K562 (cell line): ENCODE measurements around the gene PDK1. TPM values are rescaled to one million over a fixed set of nuclear protein-coding genes. Genes with fewer than 3 reads are reported as not detected.
A peak's percentile ranks its signal among the peaks of the same experiment; 100 is the strongest.

Experiments used
- ATAC-seq: fragments of 200-7000 bp; cut with Tn5 transposase; 3 replicates; pipeline ENCODE4 v1.9.1; 2020; ENCODE audit warnings: moderate library complexity
- BruUV-seq: library from RNA; stranded (reverse); fragments of 400-500 nt; replicated peaks from 2 replicates; lab custom pipeline; 2021; lab: Mats Ljungman, UMichigan
- CTCF ChIA-PET: fragments of 300-600 bp; formaldehyde crosslinking; extraction: SDS; loops from one replicate; lab custom pipeline; 2021; ENCODE audit warnings: low intra/inter-chr PET ratio; lab: Yijun Ruan, JAX
- POLR2A ChIA-PET: fragments of 300-600, 350-650 bp; sonication (Branson Sonifier 250); formaldehyde crosslinking; extraction: SDS; loops from one replicate; lab custom pipeline; 2021; ENCODE audit warnings: antibody characterized with exemption, inconsistent platforms; lab: Yijun Ruan, JAX
- DNase-seq, 4 experiments: peaks; one replicate each; pipeline versions ENCODE4 v3.0.0 to v3.0.0-alpha.2; 2011 to 2018; ENCODE audit warnings: low spot score in 3 of 4, mixed read lengths in 3 of 4; ENCODE audit errors: extremely low read depth in 1 of 4
- FAIRE-seq: peaks from 2 replicates; lab custom pipeline; 2011; peaks lifted over from hg19 to GRCh38; lab: Jason Lieb, UNC
- H2AFZ ChIP-seq: 2 replicates; pipeline ENCODE4 v1.6.0; 2011; ENCODE audit warnings: low read depth, low read length, control low read depth, inconsistent platforms
- H3K27ac ChIP-seq: fragments of 200-600 bp; 3 replicates; pipeline ENCODE4 v1.8.0; 2011; ENCODE audit warnings: low read depth, mild to moderate bottlenecking, control low read depth, inconsistent platforms, low read length, moderate library complexity, mixed read lengths; ENCODE audit errors: extremely low read depth
- H3K27me3 ChIP-seq, 2 experiments: fragments of 300-600 bp in 1 of 2; 2 replicates in 1 of 2; 3 replicates in 1 of 2; pipeline versions ENCODE4 v1.6.0 to v1.8.0; 2011; ENCODE audit warnings: inconsistent platforms in 2 of 2, low read length in 2 of 2, mild to moderate bottlenecking in 1 of 2, mixed read lengths in 1 of 2, moderate library complexity in 1 of 2; ENCODE audit not compliant: control insufficient read depth in 2 of 2, insufficient read depth in 2 of 2
- H3K36me3 ChIP-seq: fragments of 300-600 bp; 3 replicates; pipeline ENCODE4 v1.8.0; 2011; ENCODE audit warnings: mild to moderate bottlenecking, low read length, inconsistent platforms; ENCODE audit not compliant: control insufficient read depth, insufficient read depth
- H3K4me1 ChIP-seq, 2 experiments: fragments of 200-600 bp in 1 of 2; replicated peaks in 1 of 2; 2 replicates in 1 of 2; 3 replicates in 1 of 2; pipeline versions ENCODE4 v1.5.1 to v1.8.0; 2011; ENCODE audit warnings: inconsistent platforms in 2 of 2, low read length in 2 of 2, mild to moderate bottlenecking in 1 of 2, mixed read lengths in 1 of 2, moderate library complexity in 1 of 2; ENCODE audit not compliant: control insufficient read depth in 2 of 2, insufficient read depth in 2 of 2
- H3K4me2 ChIP-seq: 2 replicates; pipeline ENCODE4 v1.6.1; 2011; ENCODE audit warnings: low read length, control low read depth, inconsistent platforms, mixed read lengths; ENCODE audit not compliant: insufficient read depth
- H3K4me3 ChIP-seq: fragments of 200-600 bp; sonication (generic), shearing (Covaris generic); 2 replicates; pipeline ENCODE4 v1.5.1; 2016; ENCODE audit warnings: control low read depth, inconsistent platforms
- H3K79me2 ChIP-seq: fragments of 200-600 bp; 3 replicates; pipeline ENCODE4 v1.8.0; 2011; ENCODE audit warnings: low read length, inconsistent platforms; ENCODE audit not compliant: control insufficient read depth, insufficient read depth
- H3K9ac ChIP-seq, 2 experiments: 2 replicates each; pipeline versions ENCODE4 v1.6.0 to v1.6.1; 2011; ENCODE audit warnings: low read depth in 2 of 2, low read length in 2 of 2, control low read depth in 1 of 2, inconsistent platforms in 1 of 2, mild to moderate bottlenecking in 1 of 2, mixed read lengths in 1 of 2; ENCODE audit not compliant: insufficient read depth in 1 of 2
- H3K9me1 ChIP-seq: one replicate; pipeline ENCODE4 v1.6.0; 2011; ENCODE audit warnings: inconsistent platforms, mild to moderate bottlenecking, low read length, moderate library complexity; ENCODE audit not compliant: control insufficient read depth, insufficient read depth
- H3K9me3 ChIP-seq: replicated peaks from 2 replicates; pipeline ENCODE4 v1.5.1; 2011; ENCODE audit warnings: low read depth, low read length, inconsistent platforms; ENCODE audit not compliant: control insufficient read depth, insufficient read depth
- H4K20me1 ChIP-seq: replicated peaks from 2 replicates; pipeline ENCODE4 v1.6.1; 2011; ENCODE audit warnings: low read length, inconsistent platforms, mixed read lengths; ENCODE audit not compliant: control insufficient read depth, insufficient read depth
- CBX3 ChIP-seq, 2 experiments: IDR thresholded peaks; 1 replicate in 1 of 2; 2 replicates in 1 of 2; pipeline ENCODE4 v1.6.1; 2012; ENCODE audit warnings: inconsistent platforms in 2 of 2, low read length in 2 of 2, borderline replicate concordance in 1 of 2, control low read depth in 1 of 2
- CBX5 ChIP-seq: IDR thresholded peaks from 2 replicates; pipeline ENCODE4 v1.6.1; 2014; ENCODE audit warnings: low read depth, borderline replicate concordance
- EP300 ChIP-seq: IDR thresholded peaks from 2 replicates; pipeline ENCODE4 v1.6.1; 2012; ENCODE audit warnings: low read length, improper control_type of control experiment
- KLF10 ChIP-seq: fragments of 250-450 bp; sonication (Bioruptor Pico); IDR thresholded peaks from 2 replicates; pipeline ENCODE4 v1.6.1; 2021; ENCODE audit warnings: matching md5 sums
- TRIM28 ChIP-seq: fragments of 450-650 bp; IDR thresholded peaks from 2 replicates; pipeline ENCODE4 v1.6.1; 2017
- ZNF280A ChIP-seq: fragments of 450-650 bp; IDR thresholded peaks from 2 replicates; pipeline ENCODE4 v1.6.1; 2018; ENCODE audit warnings: mild to moderate bottlenecking, low read depth; ENCODE audit not compliant: partially characterized antibody
- ZNF3 ChIP-seq: fragments of 250-450 bp; sonication (Bioruptor Pico); IDR thresholded peaks from 2 replicates; pipeline ENCODE4 v1.5.0; 2021; ENCODE audit warnings: mild to moderate bottlenecking, moderate library complexity
- ZNF445 ChIP-seq: fragments of 250-450 bp; sonication (Bioruptor Pico); IDR thresholded peaks from 2 replicates; pipeline ENCODE4 v1.4.0; 2020; ENCODE audit warnings: low read depth, mild to moderate bottlenecking, moderate library complexity
- WGBS: fragments of 100-300 bp; shearing (Covaris generic); methylation state at CpG from one replicate; pipeline ENCODE4 v1.1.6; 2016; ENCODE audit warnings: low coverage, mixed read lengths; ENCODE audit not compliant: insufficient coverage; ENCODE audit errors: missing lambda C conversion rate; 5-methylcytosine and 5-hydroxymethylcytosine counted together
- in situ Hi-C: fragments of 300-500 bp; cut with MboI; formaldehyde crosslinking; loops from 4 replicates; pipeline ENCODE4 v1.15.0; 2018; ENCODE audit warnings: inconsistent platforms, mixed read lengths
- intact Hi-C: fragments of 100-400 bp; cut with micrococcal nuclease; formaldehyde crosslinking; loops from 2 replicates; pipeline ENCODE4 v1.14.2; 2022
- polyA plus RNA-seq, 8 experiments: library from polyadenylated mRNA; depleted of rRNA in 4 of 8; stranded (reverse) in 5 of 8; unstranded in 3 of 8; fragments of >200 nt; fragmentation: Nextera tagmentation in 2 of 8; fragmentation: Illumina TruSeq in 1 of 8; extraction: Ambion mirVana in 2 of 8; extraction: Trizol in 1 of 8; gene quantifications; 2 replicates each; pipeline versions ENCODE4 v1.2.1 to v1.2.3, GENCODE V29; 2011 to 2014; ENCODE audit warnings: inconsistent platforms in 1 of 8, missing spikeins in 1 of 8
- total RNA-seq, 7 experiments: library from RNA; depleted of rRNA in 6 of 7; stranded (reverse); fragments of >200 nt in 6 of 7; fragmentation: Illumina TruSeq in 2 of 7; extraction: Trizol in 2 of 7; gene quantifications; 2 replicates each; pipeline versions ENCODE4 v1.2.1 to v1.2.3, GENCODE V29; 2011 to 2021; ENCODE audit warnings: low replicate concordance in 1 of 7

The PDK1 gene
- total and polyA plus RNA-seq, 9 of the 15 experiments (the other 6 are each of a cell fraction or from before 2014, with no cell fraction given), result 3.5 to 176 (median 13.9) TPM

- in situ Hi-C loops, result no loop called here
- Histone ChIP-seq H3K4me1 (no peaks in the 10 kb centered on the region), H3K9ac (no peak overlapping the region), H3K4me2 (no peak overlapping the region), H3K36me3 (no peaks in the 10 kb centered on the region), H3K27me3 (no peaks in the 10 kb centered on the region), H3K27ac (no peak overlapping the region), H3K9me3 (peaks cover 2% of the 10 kb centered on the region; the same call in 1 of the 2 replicates), H4K20me1 (no peaks in the 10 kb centered on the region), H2AFZ (no peak overlapping the region), H3K79me2 (no peaks in the 10 kb centered on the region), H3K4me3 (no peak overlapping the region), H3K9me1 (no peaks in the 10 kb centered on the region)
- no peak for DNase-seq
- BruUV-seq, result no TSS peak
- no peak for TF ChIP-seq ZNF3 (CRISPR knock-in tag)
- peak; percentile 95 for TF ChIP-seq CBX5
- TF ChIP-seq EP300, result peak; percentile 45; the same call in 1 of the 2 replicates
- TF ChIP-seq KLF10 (CRISPR knock-in tag), result no peak
- peak; percentile 57 for TF ChIP-seq ZNF280A
- 0 out of 2 replicates have a peak, but pooled peaks have one; percentile 57 for TF ChIP-seq ZNF445
- TF ChIP-seq CBX3 (IDR thresholded peaks at IDR 0.05; ENCODE audit: borderline replicate concordance in 1 of 2, low read length in 2 of 2), result peak; percentile 82 to 84
- 0 out of 2 replicates have a peak, but pooled peaks have one; percentile 73 for TF ChIP-seq TRIM28
- no peak for FAIRE-seq
- POLR2A ChIA-PET, result interaction anchor here (0.6 kb wide), 1 partner anchor 103 kb away, joined by 3 read pairs; no protein-coding TSS in a partner anchor
- CTCF ChIA-PET, result no interaction called here
- ATAC-seq, result no peak
- intact Hi-C loops, result no loop called here
- WGBS, result 3% methylated on average over 4 of the region's 4 CpGs
These were observed 30.3 kb upstream of the PDK1 start for GRCh38 chr2:172525601-172526000.
